Left lung (tissue), 10 donors: ENCODE measurements around the gene PXK. TPM values are rescaled to one million over a fixed set of nuclear protein-coding genes. Genes with fewer than 3 reads are reported as not detected.

Experiments
- ATAC-seq: fragments of 200-7000 bp; cut with Tn5 transposase; one replicate; pipeline ENCODE4 v1.9.1; 2020; ENCODE audit warnings: moderate library complexity
- DNase-seq, 4 donors: peaks; one replicate each; pipeline ENCODE4 v3.0.0-alpha.2; 2013 to 2020
- H3K27ac ChIP-seq, 2 donors: fragments of 200-600 bp; sonication (generic) in 1 of 2; one replicate each; pipeline versions ENCODE4 v1.5.0 to v1.8.0; 2020 to 2021
- H3K27me3 ChIP-seq, 2 donors: fragments of 200-600 bp; sonication (generic) in 1 of 2; one replicate each; pipeline versions ENCODE4 v1.5.0 to v1.8.0; 2020 to 2021
- H3K36me3 ChIP-seq, 2 donors: fragments of 200-600 bp; sonication (generic) in 1 of 2; one replicate each; pipeline versions ENCODE4 v1.5.0 to v1.8.0; 2020 to 2021
- H3K4me1 ChIP-seq, 2 donors: fragments of 200-600 bp; one replicate each; pipeline ENCODE4 v1.8.0; 2021
- H3K4me3 ChIP-seq, 2 donors: fragments of 200-600 bp; sonication (generic) in 1 of 2; one replicate each; pipeline versions ENCODE4 v1.5.0 to v1.8.0; 2020 to 2021; ENCODE audit warnings: mild to moderate bottlenecking in 1 of 2
- H3K9me3 ChIP-seq, 2 donors: fragments of 200-600 bp; sonication (generic) in 1 of 2; one replicate each; pipeline versions ENCODE4 v1.5.0 to v1.8.0; 2020 to 2021
- CTCF ChIP-seq, 2 donors: fragments of 200-600 bp; sonication (generic) in 1 of 2; IDR thresholded peaks; one replicate each; pipeline versions ENCODE4 v1.5.0 to v1.8.0; 2021; ENCODE audit warnings: antibody characterized with exemption in 2 of 2
- intact Hi-C, 2 donors: fragments of 100-400 bp; cut with DNase I; formaldehyde crosslinking; loops; one replicate each; pipeline versions ENCODE4 v1.11.2 to v1.14.2; 2022
- polyA plus RNA-seq, 6 donors: library from polyadenylated mRNA; unstranded; fragments of 120-200 nt; gene quantifications; one replicate each; pipeline ENCODE4 v1.2.1, GENCODE V29; 2013; ENCODE audit not compliant: insufficient read length in 6 of 6
- total RNA-seq, 2 donors: library from RNA; stranded (reverse); fragmentation: NEBNext Ultra II Directional; extraction: Animal tissue kit (Norgen Biotek cat#: 25700); gene quantifications; one replicate each; pipeline ENCODE4 v1.2.1, GENCODE V29; 2021
- donor health status: DM: no; HTN: yes; CAD: no.
- donor health status: DM: no; HTN: no; CAD: no.

The PXK gene
- total and polyA plus RNA-seq, 8 donors, result 19.0 to 42.3 (median 34.0) TPM

GRCh38 chr3:58464866-58465265 is 132.2 kb downstream of the PXK start:
- DNase-seq (no peak), ATAC-seq (no peak)
- Histone ChIP-seq H3K9me3 (no peaks in the 10 kb centered on the region), H3K4me3 (no peak overlapping the region), H3K27ac (no peak overlapping the region), H3K27me3 (no peaks in the 10 kb centered on the region), H3K4me1 (peaks cover 11 to 12% of the 10 kb centered on the region in 2 donors), H3K36me3 (no peaks in the 10 kb centered on the region)
- intact Hi-C loops, result no loop called here
- no peak for TF ChIP-seq CTCF (IDR thresholded peaks at IDR 0.05)

- intact Hi-C loops, result no loop called here
- Histone ChIP-seq H3K36me3 (no peaks in the 10 kb centered on the region), H3K27me3 (no peaks in the 10 kb centered on the region), H3K4me3 (no peak overlapping the region), H3K9me3 (no peaks in the 10 kb centered on the region), H3K4me1 (peaks cover 11 to 28% of the 10 kb centered on the region in 2 donors), H3K27ac (no peak overlapping the region)
- DNase-seq (no peak), ATAC-seq (no peak)
- no peak for TF ChIP-seq CTCF (IDR thresholded peaks at IDR 0.05)
Observed at GRCh38 chr3:58466899-58467563, 134.3 kb downstream of the PXK start.

GRCh38 chr3:58469096-58469495 is 136.4 kb downstream of the PXK start:
- ATAC-seq, result no peak
- Histone ChIP-seq H3K27me3 (no peaks in the 10 kb centered on the region), H3K27ac (no peak overlapping the region), H3K36me3 (no peaks in the 10 kb centered on the region), H3K4me3 (no peak overlapping the region), H3K9me3 (no peaks in the 10 kb centered on the region), H3K4me1 (peaks cover 0 to 31% of the 10 kb centered on the region in 2 donors)
- no peak for DNase-seq
- no peak for TF ChIP-seq CTCF (IDR thresholded peaks at IDR 0.05)
- intact Hi-C loops, result no loop called here

GRCh38 chr3:58470363-58471024 is 137.8 kb downstream of the PXK start:
- Histone ChIP-seq H3K4me3 (no peak overlapping the region), H3K36me3 (no peaks in the 10 kb centered on the region), H3K4me1 (peaks cover 0 to 42% of the 10 kb centered on the region in 2 donors), H3K27ac (peak overlapping the region; percentile 10 to 73), H3K27me3 (no peaks in the 10 kb centered on the region), H3K9me3 (no peaks in the 10 kb centered on the region)
- no peak for DNase-seq
- intact Hi-C loops, result no loop called here
- no peak for ATAC-seq
- no peak for TF ChIP-seq CTCF (IDR thresholded peaks at IDR 0.05)

- peak overlapping the region; percentile 10 to 73 for H3K27ac ChIP-seq
- H3K27me3 ChIP-seq, result no peaks in the 10 kb centered on the region
- peak in 2 of 4 donors; percentile 51 to 62 for DNase-seq
- no peaks in the 10 kb centered on the region for H3K9me3 ChIP-seq
- intact Hi-C loops, result no loop called here
- H3K4me1 ChIP-seq, result peaks cover 0 to 42% of the 10 kb centered on the region in 2 donors
- TF ChIP-seq CTCF (IDR thresholded peaks at IDR 0.05), result no peak
- no peak overlapping the region for H3K4me3 ChIP-seq
- peak; percentile 96 for ATAC-seq
- H3K36me3 ChIP-seq, result no peaks in the 10 kb centered on the region
Observed at GRCh38 chr3:58471025-58471887, 138.6 kb downstream of the PXK start.
